Activated CD8-positive, alpha-beta memory T cell treated with anti-CD3 and anti-CD28 coated beads for 36 hours (primary cell): Measurements from ENCODE around the gene CDH13. TPM values are rescaled to one million over a fixed set of nuclear protein-coding genes. Genes with fewer than 3 reads are reported as not detected.

Experiments
- CTCF ChIA-PET: fragments of 350-600 bp; sonication (Branson Sonifier 250); formaldehyde crosslinking; loops from one replicate; lab custom pipeline; 2021; ENCODE audit warnings: antibody characterized with exemption; lab: Charles Lee
- POLR2A ChIA-PET: fragments of 350-600 bp; sonication (Branson Sonifier 250); formaldehyde crosslinking; loops from one replicate; lab custom pipeline; 2021; ENCODE audit warnings: antibody characterized with exemption; lab: Charles Lee
- total RNA-seq, 2 experiments: library from RNA; stranded (reverse); gene quantifications; one replicate each; pipeline ENCODE4 v1.2.3, GENCODE V29; 2021

Gene CDH13
- total RNA-seq, 2 experiments from 2014 or later, result not detected

GRCh38 chr16:83738923-83739503 is 1112.2 kb downstream of the CDH13 start:
- POLR2A ChIA-PET, result no interaction called here
- CTCF ChIA-PET, result no interaction called here

GRCh38 chr16:83742124-83742899 is 1115.5 kb downstream of the CDH13 start:
- ChIA-PET CTCF (no interaction called here), POLR2A (no interaction called here)

GRCh38 chr16:83743241-83743640 is 1116.5 kb downstream of the CDH13 start:
- POLR2A ChIA-PET, result no interaction called here
- CTCF ChIA-PET, result no interaction called here

- ChIA-PET CTCF (no interaction called here), POLR2A (no interaction called here)
Measured at GRCh38 chr16:83743720-83744119, 1117.0 kb downstream of the CDH13 start.

GRCh38 chr16:83744441-83744981 is 1117.7 kb downstream of the CDH13 start:
- ChIA-PET POLR2A (no interaction called here), CTCF (no interaction called here)

GRCh38 chr16:83746611-83747010 is 1119.8 kb downstream of the CDH13 start:
- CTCF ChIA-PET, result no interaction called here
- POLR2A ChIA-PET, result no interaction called here

GRCh38 chr16:83747936-83748335 is 1121.2 kb downstream of the CDH13 start:
- CTCF ChIA-PET, result no interaction called here
- POLR2A ChIA-PET, result no interaction called here

GRCh38 chr16:83755391-83755790 is 1128.6 kb downstream of the CDH13 start:
- ChIA-PET POLR2A (no interaction called here), CTCF (no interaction called here)

GRCh38 chr16:83762141-83762991 is 1135.6 kb downstream of the CDH13 start:
- CTCF ChIA-PET, result no interaction called here
- POLR2A ChIA-PET, result no interaction called here

- CTCF ChIA-PET, result no interaction called here
- POLR2A ChIA-PET, result no interaction called here
Measured at GRCh38 chr16:83762992-83763358, 1136.2 kb downstream of the CDH13 start.

- CTCF ChIA-PET, result no interaction called here
- POLR2A ChIA-PET, result no interaction called here
Measured at GRCh38 chr16:83768986-83769385, 1142.2 kb downstream of the CDH13 start.

- POLR2A ChIA-PET, result no interaction called here
- CTCF ChIA-PET, result no interaction called here
Measured at GRCh38 chr16:83769397-83770008, 1142.7 kb downstream of the CDH13 start.

GRCh38 chr16:83771306-83771942 is 1144.7 kb downstream of the CDH13 start:
- POLR2A ChIA-PET, result no interaction called here

GRCh38 chr16:83772806-83773205 is 1146.0 kb downstream of the CDH13 start:
- POLR2A ChIA-PET, result no interaction called here
- CTCF ChIA-PET, result no interaction called here

More at GRCh38 chr16:83771306-83771942, 1144.7 kb downstream of the CDH13 start:
- CTCF ChIA-PET, result no interaction called here

- CTCF ChIA-PET, result no interaction called here
Measured at GRCh38 chr16:83774066-83774465, 1147.3 kb downstream of the CDH13 start.

GRCh38 chr16:83776944-83777343 is 1150.2 kb downstream of the CDH13 start:
- ChIA-PET CTCF (no interaction called here), POLR2A (no interaction called here)

More at GRCh38 chr16:83774066-83774465, 1147.3 kb downstream of the CDH13 start:
- POLR2A ChIA-PET, result no interaction called here

- ChIA-PET POLR2A (no interaction called here), CTCF (no interaction called here)
Measured at GRCh38 chr16:83779886-83780285, 1153.1 kb downstream of the CDH13 start.

GRCh38 chr16:83785455-83785854 is 1158.7 kb downstream of the CDH13 start:
- CTCF ChIA-PET, result no interaction called here
- POLR2A ChIA-PET, result interaction anchor here (0.8 kb wide), 1 partner anchor 541 kb away, joined by 3 read pairs; no protein-coding TSS in a partner anchor
